Mucosa of gallbladder (tissue), 1 donor: ENCODE data around the gene RAD51AP2. TPM values are rescaled to one million over a fixed set of nuclear protein-coding genes. Genes with fewer than 3 reads are reported as not detected.
"Not testable (repeated sequence)": the region's sequence is repeated elsewhere in the genome, so short reads cannot be mapped to it uniquely, and the experiment has no call there.

ENCODE experiments used
- DNase-seq: peaks from one replicate; pipeline ENCODE4 v3.0.0-alpha.2; 2020; ENCODE audit warnings: low spot score
- total RNA-seq: library from RNA; stranded (reverse); gene quantifications from one replicate; pipeline ENCODE4 v1.2.1, GENCODE V29; 2021
- donor health status: DM: no; HTN: no; CAD: no.

The RAD51AP2 gene
- total RNA-seq: not detected

- DNase-seq: peak; percentile 57
These were observed at the start of gene RAD51AP2 for GRCh38 chr2:17518212-17519154. TSS of gene RAD51AP2 (minus strand) at chr2:17518440. CDS start at chr2:17518415, 25 bp downstream.

- not testable (repeated sequence) for DNase-seq
These were observed 47.5 kb upstream of the RAD51AP2 start for GRCh38 chr2:17565726-17566125.

GRCh38 chr2:17558878-17559277 lies 40.6 kb upstream of the RAD51AP2 start:
- DNase-seq: no peak

GRCh38 chr2:17558053-17558452 lies 39.8 kb upstream of the RAD51AP2 start:
- no peak for DNase-seq

- DNase-seq: no peak
These were observed 39.4 kb upstream of the RAD51AP2 start for GRCh38 chr2:17557596-17557995.

GRCh38 chr2:17555150-17555549 lies 36.9 kb upstream of the RAD51AP2 start:
- DNase-seq: no peak

GRCh38 chr2:17550907-17551306 lies 32.7 kb upstream of the RAD51AP2 start:
- no peak for DNase-seq

DNA sequence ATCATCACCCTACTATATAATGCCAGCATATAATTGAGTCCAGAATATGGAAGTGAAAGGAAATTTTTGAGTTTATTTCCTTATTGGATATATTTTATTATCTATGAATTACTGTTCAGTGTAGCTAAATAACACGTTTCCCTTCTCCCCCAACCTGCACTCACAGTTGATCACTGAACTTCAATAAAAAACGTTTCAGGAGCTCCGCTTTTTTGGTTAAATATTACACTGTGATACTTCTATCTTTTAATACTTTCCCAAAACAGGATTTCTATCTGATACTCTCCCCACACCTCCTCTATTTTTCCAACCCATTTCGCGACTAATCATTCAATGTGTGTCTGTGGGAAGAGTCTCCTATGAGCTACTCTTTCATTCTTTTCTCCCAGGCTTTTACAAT lies 29.5 kb upstream of the RAD51AP2 start:
- no peak for DNase-seq

- no peak for DNase-seq
These were observed 29.0 kb upstream of the RAD51AP2 start for GRCh38 chr2:17547237-17547636.

- no peak for DNase-seq
These were observed 27.7 kb upstream of the RAD51AP2 start for GRCh38 chr2:17545680-17546613.

- DNase-seq: no peak
These were observed 26.0 kb upstream of the RAD51AP2 start for GRCh38 chr2:17544256-17544655.

DNA sequence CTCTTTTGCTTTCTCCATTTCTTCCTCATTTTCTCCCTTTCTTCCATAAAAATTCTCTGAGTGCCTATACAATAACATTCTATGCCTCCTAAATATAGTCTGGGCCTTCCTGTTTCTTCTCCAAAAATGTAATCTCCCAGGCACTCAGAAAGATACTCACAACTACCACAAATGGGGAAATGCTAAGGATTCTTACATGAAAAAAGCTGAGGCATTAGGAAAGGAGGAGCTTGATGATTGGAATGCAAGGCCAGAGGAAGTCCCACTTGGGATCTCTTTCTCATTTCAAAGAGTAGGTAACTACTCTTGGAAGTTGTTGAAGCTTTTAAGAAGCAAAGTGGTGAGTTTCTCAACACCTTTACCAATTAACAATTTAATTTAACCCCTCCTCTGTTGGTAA lies 25.6 kb upstream of the RAD51AP2 start:
- no peak for DNase-seq

GRCh38 chr2:17543131-17543660 lies 25.0 kb upstream of the RAD51AP2 start:
- no peak for DNase-seq

- DNase-seq: no peak
These were observed 24.2 kb upstream of the RAD51AP2 start for GRCh38 chr2:17542471-17542870.

DNA sequence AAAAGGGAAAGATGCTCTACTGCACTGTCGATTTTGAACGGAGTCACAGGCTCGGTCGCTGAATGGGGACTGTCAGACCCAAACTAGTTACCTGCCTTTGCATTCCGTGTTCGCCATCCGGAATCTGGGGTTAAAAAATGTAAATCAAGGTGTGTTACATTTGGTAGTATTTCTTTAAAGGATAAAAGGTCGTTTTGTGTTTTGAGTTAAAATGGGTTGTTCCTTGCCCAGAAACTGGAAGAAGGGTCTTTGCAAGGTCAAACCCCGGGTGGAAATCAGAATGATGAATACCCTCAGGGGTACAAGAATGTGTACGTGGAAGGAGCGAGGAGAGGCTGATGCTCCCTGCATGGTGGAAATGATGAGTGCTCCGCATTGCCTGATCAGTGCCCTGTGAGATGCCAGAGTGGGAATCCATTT lies 23.3 kb upstream of the RAD51AP2 start:
- no peak for DNase-seq

GRCh38 chr2:17540813-17541530 lies 22.7 kb upstream of the RAD51AP2 start:
- DNase-seq: no peak

DNA sequence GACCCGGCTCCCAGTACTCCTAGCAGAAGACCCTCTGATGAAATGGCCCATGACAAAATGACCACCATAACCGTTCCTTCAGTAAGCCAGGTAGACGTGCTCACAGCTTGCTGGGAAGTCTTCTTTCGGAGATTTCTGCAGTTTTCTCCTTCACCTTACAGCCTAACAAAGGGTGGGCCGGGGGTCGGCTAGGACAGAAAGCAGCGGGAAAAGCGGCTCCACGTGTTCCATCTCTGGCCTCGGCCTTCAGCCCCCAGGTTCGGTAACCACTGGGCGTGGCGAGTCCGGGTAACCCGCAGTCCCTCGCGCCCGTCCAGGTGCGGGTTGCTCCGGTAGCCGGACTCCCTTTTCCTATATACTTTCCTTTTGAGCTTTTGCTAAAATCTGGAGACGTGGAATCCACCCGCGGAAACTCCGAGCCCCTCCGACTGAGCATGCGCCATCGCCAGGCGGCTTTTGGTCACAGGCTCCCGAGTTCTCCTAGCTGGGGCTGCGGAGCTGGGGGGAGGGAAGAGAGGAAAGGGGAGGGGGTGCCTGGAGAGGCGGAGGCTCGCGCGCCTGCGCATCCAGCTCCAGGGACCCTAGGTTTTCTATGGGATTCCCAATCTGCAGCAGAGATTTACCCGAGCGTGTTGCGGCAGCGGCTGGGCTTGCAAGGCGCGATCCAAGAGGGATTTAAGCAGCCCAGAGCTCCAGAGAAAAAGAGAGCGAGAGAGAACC lies 22.0 kb upstream of the RAD51AP2 start, which contains the start of gene VSNL1:
VSNL1 (plus strand) TSS at position 604 of the 720 bp plus-strand sequence. CDS start 51,379 bp downstream, outside the sequence.
- DNase-seq: peak; percentile 46

- DNase-seq: no peak
These were observed 21.4 kb upstream of the RAD51AP2 start for GRCh38 chr2:17539611-17540092.

- DNase-seq: peak; percentile 14
These were observed 20.8 kb upstream of the RAD51AP2 start for GRCh38 chr2:17538844-17539554.
